Gastroesophageal sphincter (tissue), 3 donors: ENCODE results near the gene TGM6.

ENCODE experiments used
- CTCF ChIP-seq, 4 experiments: fragments of 200-600 bp in 2 of 4; fragments of 450-650 bp in 2 of 4; sonication (generic) in 1 of 4; IDR thresholded peaks; one replicate each; pipeline ENCODE4 v1.5.1; 2017 to 2019; ENCODE audit warnings: antibody characterized with exemption in 4 of 4, mild to moderate bottlenecking in 2 of 4, moderate library complexity in 2 of 4
- EP300 ChIP-seq: sonication (generic); formaldehyde crosslinking; IDR thresholded peaks from one replicate; pipeline ENCODE4 v1.6.1; 2017; ENCODE audit warnings: antibody characterized with exemption, mild to moderate bottlenecking
- POLR2A ChIP-seq, 2 donors: fragments of 450-650 bp; IDR thresholded peaks; one replicate each; pipeline ENCODE4 v1.6.1; 2017; ENCODE audit warnings: antibody characterized with exemption in 2 of 2, mild to moderate bottlenecking in 2 of 2, moderate library complexity in 1 of 2
- POLR2AphosphoS5 ChIP-seq: sonication (generic); formaldehyde crosslinking; IDR thresholded peaks from one replicate; pipeline ENCODE4 v1.6.1; 2017; ENCODE audit warnings: antibody characterized with exemption

GRCh38 chr20:2467412-2467811 is 86.7 kb downstream of the TGM6 start:
- TF ChIP-seq CTCF (IDR thresholded peaks at IDR 0.05) (no peak), POLR2AphosphoS5 (no peak), POLR2A (IDR thresholded peaks at IDR 0.05) (no peak), EP300 (no peak)
